ENCODE measurements around the gene PPP2CA.
"Not testable (repeated sequence)": the region's sequence is repeated elsewhere in the genome, so short reads cannot be mapped to it uniquely, and the experiment has no call there.

Gene PPP2CA

GRCh38 chr5:134153241-134153640, 72.6 kb downstream of the PPP2CA start:
- TF ChIP-seq, protein P1, sequence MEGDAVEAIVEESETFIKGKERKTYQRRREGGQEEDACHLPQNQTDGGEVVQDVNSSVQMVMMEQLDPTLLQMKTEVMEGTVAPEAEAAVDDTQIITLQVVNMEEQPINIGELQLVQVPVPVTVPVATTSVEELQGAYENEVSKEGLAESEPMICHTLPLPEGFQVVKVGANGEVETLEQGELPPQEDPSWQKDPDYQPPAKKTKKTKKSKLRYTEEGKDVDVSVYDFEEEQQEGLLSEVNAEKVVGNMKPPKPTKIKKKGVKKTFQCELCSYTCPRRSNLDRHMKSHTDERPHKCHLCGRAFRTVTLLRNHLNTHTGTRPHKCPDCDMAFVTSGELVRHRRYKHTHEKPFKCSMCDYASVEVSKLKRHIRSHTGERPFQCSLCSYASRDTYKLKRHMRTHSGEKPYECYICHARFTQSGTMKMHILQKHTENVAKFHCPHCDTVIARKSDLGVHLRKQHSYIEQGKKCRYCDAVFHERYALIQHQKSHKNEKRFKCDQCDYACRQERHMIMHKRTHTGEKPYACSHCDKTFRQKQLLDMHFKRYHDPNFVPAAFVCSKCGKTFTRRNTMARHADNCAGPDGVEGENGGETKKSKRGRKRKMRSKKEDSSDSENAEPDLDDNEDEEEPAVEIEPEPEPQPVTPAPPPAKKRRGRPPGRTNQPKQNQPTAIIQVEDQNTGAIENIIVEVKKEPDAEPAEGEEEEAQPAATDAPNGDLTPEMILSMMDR (IDR thresholded peaks at IDR 0.05; ENCODE audit: insufficient read depth, missing control alignments) = no peak
- DNase-seq (ENCODE audit: insufficient read length, low spot score) (no peak), FAIRE-seq (no peak)

DNA sequence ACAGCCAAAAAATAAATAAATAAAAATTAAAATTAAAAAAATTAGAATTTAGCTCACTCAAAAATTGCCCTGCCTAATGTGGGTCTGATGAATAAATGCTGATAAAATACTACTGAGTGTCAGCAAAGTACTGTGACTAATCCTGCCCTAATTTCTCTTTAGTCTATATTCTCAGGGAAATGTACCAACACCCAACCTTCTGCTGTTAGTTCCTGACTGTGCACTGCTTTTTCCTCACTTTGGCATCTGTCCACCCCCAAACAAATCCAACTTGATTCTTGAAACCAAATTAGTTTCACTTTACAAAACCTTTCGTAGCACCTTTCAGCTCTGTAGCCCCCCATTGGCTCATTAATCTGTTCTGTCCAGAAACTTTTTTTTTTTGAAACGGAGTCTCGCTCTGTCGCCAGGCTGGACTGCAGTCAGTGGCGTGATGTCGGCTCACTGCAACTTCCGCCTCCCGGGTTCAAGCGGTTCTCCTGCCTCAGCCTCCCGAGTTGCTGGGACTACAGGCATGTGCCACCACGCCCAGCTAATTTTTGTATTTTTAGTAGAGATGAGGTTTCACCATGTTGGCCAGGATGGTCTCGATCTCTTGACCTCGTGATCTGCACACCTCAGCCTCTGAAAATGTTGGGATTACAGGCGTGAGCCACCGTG, 73.6 kb downstream of the PPP2CA start:
- not testable (repeated sequence) for DNase-seq (ENCODE audit: insufficient read length, low spot score); FAIRE-seq

DNA sequence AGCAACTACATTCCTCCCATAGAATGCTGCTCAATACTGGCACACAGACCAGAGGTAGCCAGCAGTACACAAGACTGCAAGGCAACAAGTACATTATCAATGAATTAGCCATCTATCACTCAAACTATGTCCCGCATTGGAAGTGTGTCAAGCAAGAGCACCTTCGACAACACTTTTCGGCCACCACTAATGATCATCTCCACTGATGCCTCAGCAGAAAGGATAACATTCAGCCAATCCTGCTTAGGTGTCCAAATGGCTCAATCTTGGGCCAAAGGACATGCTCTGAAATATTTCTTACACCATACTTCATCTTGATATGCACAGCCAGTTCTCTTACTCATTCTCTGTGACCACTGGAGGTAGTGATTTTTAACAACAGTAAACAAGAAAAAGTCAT, 74.2 kb downstream of the PPP2CA start:
- FAIRE-seq (no peak), DNase-seq (ENCODE audit: insufficient read length, low spot score) (no peak)
- TF ChIP-seq, protein P1 (IDR thresholded peaks at IDR 0.05; ENCODE audit: insufficient read depth, missing control alignments) = no peak

GRCh38 chr5:134149571-134150303, 76.1 kb downstream of the PPP2CA start:
- no peak for DNase-seq (ENCODE audit: insufficient read length, low spot score)
- TF ChIP-seq, protein P1 (IDR thresholded peaks at IDR 0.05; ENCODE audit: insufficient read depth, missing control alignments) = no peak
- FAIRE-seq = no peak

DNA sequence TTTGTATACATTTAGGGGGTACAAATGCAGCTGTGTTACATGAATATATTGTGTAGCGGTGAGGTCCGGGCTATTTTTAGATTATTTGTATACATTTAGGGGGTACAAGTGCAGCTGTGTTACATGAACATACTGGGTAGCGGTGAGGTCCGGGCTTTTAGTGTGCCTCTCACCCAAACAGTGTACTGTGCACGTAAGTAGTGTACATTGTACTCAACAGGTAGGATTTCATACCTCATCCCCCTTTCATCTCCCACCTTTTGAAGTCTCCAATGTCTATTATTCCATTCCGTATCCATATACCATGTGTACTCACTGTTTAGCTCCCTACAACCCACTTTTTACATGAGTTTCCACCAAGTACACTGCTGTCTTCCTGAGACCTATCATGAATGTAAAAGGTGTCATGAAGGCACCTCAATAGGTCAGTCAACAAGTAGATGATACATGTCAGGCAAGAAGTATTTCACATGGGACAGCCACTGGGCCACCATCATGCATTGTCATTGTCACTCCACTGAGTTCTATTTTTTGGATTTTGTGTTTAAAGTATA, 76.8 kb downstream of the PPP2CA start:
- TF ChIP-seq, protein P1 (IDR thresholded peaks at IDR 0.05; ENCODE audit: insufficient read depth, missing control alignments) = no peak
- FAIRE-seq = no peak
- no peak for DNase-seq (ENCODE audit: insufficient read length, low spot score)

DNA sequence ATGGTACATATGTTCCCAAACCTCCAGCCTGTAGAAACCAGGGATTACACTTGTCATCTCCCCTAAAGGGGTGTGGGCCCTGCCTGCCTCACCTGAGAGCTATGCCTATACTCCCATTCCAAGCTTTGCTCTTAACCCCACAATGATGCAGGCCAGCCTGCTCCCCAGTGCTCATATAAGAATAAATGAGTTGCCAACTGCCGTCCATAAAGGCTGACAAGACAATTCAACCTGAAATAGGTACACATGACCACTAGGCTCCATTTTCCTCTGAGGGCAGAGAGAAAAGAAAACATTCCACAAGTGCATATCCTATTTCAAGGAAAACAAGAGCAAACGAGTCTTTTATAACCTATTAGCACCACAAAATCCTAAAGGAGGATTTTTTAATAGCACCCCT, 77.6 kb downstream of the PPP2CA start:
- FAIRE-seq = no peak

DNA sequence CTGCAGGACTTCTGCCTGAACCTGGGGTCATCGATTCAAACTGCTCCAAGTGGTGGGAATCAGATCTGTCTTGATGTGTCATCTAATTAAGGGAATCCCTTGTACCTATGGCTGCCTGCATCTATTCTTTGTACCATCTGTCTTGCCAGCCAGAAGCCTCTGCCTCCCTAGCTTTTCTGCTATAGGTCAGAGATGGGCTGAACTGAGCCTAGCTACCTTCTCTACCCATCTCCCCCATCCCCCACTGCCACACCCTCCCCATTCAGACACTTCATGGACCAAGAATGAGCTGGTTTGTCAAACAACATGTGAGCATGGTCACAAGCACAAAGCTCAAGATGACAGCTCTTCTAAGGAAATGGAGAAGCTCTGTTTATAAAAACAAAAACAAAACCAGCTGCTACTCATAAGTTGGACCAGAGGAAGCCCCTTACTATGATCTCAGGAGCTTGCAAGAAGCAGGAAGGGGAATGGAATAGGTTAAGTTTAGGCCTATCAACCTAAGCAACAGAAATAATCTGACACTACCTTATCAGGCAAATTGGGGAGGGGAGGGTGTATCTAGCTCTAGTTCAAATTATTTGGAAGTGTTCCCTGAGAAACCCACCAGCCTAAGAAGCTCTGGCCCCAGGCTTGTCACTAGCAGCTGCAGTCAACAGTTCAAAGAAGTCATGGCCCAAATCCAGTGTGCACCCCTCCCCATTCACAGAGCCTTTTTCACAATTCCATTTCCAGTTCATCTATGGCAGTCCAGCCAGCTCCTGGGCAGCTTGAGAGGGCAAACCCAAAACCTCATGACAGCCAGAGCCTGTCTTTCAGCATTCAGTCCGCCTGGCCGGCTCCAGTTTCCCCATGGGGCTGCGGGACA, 79.0 kb downstream of the PPP2CA start:
- FAIRE-seq = no peak
- DNase-seq (ENCODE audit: insufficient read length, low spot score) = no peak
- TF ChIP-seq, protein P1 (IDR thresholded peaks at IDR 0.05; ENCODE audit: insufficient read depth, missing control alignments) = no peak

More for the DNA sequence above, 77.6 kb downstream of the PPP2CA start:
- no peak for DNase-seq (ENCODE audit: insufficient read length, low spot score)
- TF ChIP-seq, protein P1 (IDR thresholded peaks at IDR 0.05; ENCODE audit: insufficient read depth, missing control alignments) = no peak

Data from D721Med (cell line).